Heart left ventricle (tissue), 13 donors: ENCODE results near the gene SYNGR2.

Experiments used
- POLR2A ChIP-seq, 2 donors: fragments of 450-650 bp; IDR thresholded peaks; one replicate each; pipeline ENCODE4 v1.6.1; 2017; ENCODE audit warnings: antibody characterized with exemption in 2 of 2, mild to moderate bottlenecking in 2 of 2, moderate library complexity in 2 of 2
- TF ChIP-seq, protein P1 (sequence below), 12 donors: fragments of 200-600 bp; sonication (generic) in 4 of 12; IDR thresholded peaks; one replicate each; pipeline versions ENCODE4 v1.5.0 to v1.8.0; 2018 to 2022; ENCODE audit warnings: antibody characterized with exemption in 12 of 12, mild to moderate bottlenecking in 5 of 12
- donor health status: ischemic (EF 13 %, LVEDD 7.1; RV severe dilation, severe dysfunction).
- donor health status: DM: no; HTN: yes; CAD: no.
- donor health status: DM: no; HTN: no; CAD: no.
- donor health status: ischemic (EF 25% LVEDD 6.9; RV normal size, moderate dysfunction).
- donor health status: ischemic (EF 25% LVEDD 5.7; RV mildly dilated, moderate dysfunction).
- donor health status: ischemic (EF 35%, LVEDD 5.7; RV mildly dilated, moderate dysfunction).
- donor health status: nonischemic (EF 11% LVEDD 7.7; RV severe dilation, severe dysfunction).
- donor health status: DM: yes; HTN: yes; CAD: no.
- donor health status: PGD.
- donor health status: ischemic (EF 29% LVEDD 5.4; RV normal size, mild dysfunction).
- donor health status: nonischemic (EF 23%, LVEDD 6.1; RV moderate dilation, normal function).

DNA sequence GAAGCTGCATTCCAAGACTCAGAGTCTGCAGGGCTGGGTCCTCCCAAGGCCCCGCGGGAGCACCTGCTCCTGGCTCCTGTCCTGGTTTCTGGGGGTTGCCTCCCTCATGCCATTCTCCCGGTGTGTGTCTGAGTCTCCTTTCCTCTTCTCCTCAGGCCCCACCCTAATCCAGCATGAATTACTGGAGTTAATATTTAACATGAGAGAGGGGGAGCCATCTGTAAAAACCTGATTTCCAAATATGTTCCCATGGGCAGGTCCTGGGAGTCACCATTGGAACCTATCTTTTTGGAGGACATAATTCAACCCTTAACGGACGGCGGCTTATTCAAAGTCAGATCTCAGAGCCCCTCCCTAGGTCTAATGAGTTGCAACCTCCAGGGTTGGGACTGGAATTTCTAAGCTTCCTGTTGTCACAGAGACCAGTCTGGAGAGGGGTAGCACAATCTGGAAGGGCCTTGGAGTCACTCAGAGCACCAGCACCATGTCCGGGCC, 16.8 kb upstream of the SYNGR2 start:
- TF ChIP-seq, protein P1, sequence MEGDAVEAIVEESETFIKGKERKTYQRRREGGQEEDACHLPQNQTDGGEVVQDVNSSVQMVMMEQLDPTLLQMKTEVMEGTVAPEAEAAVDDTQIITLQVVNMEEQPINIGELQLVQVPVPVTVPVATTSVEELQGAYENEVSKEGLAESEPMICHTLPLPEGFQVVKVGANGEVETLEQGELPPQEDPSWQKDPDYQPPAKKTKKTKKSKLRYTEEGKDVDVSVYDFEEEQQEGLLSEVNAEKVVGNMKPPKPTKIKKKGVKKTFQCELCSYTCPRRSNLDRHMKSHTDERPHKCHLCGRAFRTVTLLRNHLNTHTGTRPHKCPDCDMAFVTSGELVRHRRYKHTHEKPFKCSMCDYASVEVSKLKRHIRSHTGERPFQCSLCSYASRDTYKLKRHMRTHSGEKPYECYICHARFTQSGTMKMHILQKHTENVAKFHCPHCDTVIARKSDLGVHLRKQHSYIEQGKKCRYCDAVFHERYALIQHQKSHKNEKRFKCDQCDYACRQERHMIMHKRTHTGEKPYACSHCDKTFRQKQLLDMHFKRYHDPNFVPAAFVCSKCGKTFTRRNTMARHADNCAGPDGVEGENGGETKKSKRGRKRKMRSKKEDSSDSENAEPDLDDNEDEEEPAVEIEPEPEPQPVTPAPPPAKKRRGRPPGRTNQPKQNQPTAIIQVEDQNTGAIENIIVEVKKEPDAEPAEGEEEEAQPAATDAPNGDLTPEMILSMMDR (IDR thresholded peaks at IDR 0.05), result no peak
- TF ChIP-seq POLR2A (IDR thresholded peaks at IDR 0.05), result no peak
